DOHH2 (cell line): ENCODE measurements around the gene B3GNT9.

Experiments used
- H3F3A ChIP-seq: fragments of 200-600 bp; sonication (generic), shearing (Covaris generic); 2 replicates; pipeline ENCODE4 v1.6.0; 2016; ENCODE audit warnings: antibody characterized with exemption, mild to moderate bottlenecking; ENCODE audit not compliant: control insufficient read depth, insufficient read depth
- H3K27ac ChIP-seq: fragments of 200-600 bp; sonication (generic); 2 replicates; pipeline ENCODE4 v1.5.1; 2014; ENCODE audit warnings: low read depth, mild to moderate bottlenecking, low read length, moderate library complexity
- H3K27me3 ChIP-seq: fragments of 200-600 bp; sonication (generic); 2 replicates; pipeline ENCODE4 v1.6.1; 2014; ENCODE audit warnings: mild to moderate bottlenecking, low read length, mixed read lengths; ENCODE audit not compliant: control insufficient read depth
- H3K36me3 ChIP-seq: fragments of 200-600 bp; sonication (generic); 2 replicates; pipeline ENCODE4 v1.6.1; 2014; ENCODE audit warnings: mild to moderate bottlenecking, low read length, moderate library complexity, mixed read lengths; ENCODE audit not compliant: control insufficient read depth
- H3K4me1 ChIP-seq: fragments of 200-600 bp; sonication (generic); 2 replicates; pipeline ENCODE4 v1.6.1; 2014; ENCODE audit warnings: mild to moderate bottlenecking, low read length, mixed read lengths; ENCODE audit not compliant: control insufficient read depth
- H3K4me2 ChIP-seq: fragments of 200-600 bp; sonication (generic); 2 replicates; pipeline ENCODE4 v1.6.0; 2014; ENCODE audit warnings: mild to moderate bottlenecking, low read length, moderate library complexity
- H3K4me3 ChIP-seq: fragments of 200-600 bp; sonication (generic); 2 replicates; pipeline ENCODE4 v1.5.1; 2014; ENCODE audit warnings: mild to moderate bottlenecking, low read length, mixed read lengths
- H3K79me2 ChIP-seq: fragments of 200-600 bp; sonication (generic); 2 replicates; pipeline ENCODE4 v1.6.1; 2014; ENCODE audit warnings: mild to moderate bottlenecking, low read length, mixed read lengths; ENCODE audit not compliant: control insufficient read depth
- H3K9me2 ChIP-seq: fragments of 200-600 bp; sonication (generic); replicated peaks from 2 replicates; pipeline ENCODE4 v1.6.1; 2014; ENCODE audit warnings: mild to moderate bottlenecking, low read length, mixed read lengths; ENCODE audit not compliant: control insufficient read depth
- H3K9me3 ChIP-seq: fragments of 200-600 bp; sonication (generic); 2 replicates; pipeline ENCODE4 v1.6.1; 2014; ENCODE audit warnings: antibody characterized with exemption, low read length, mixed read lengths; ENCODE audit not compliant: control insufficient read depth, insufficient read depth
- H4K20me1 ChIP-seq: fragments of 200-600 bp; sonication (generic); 2 replicates; pipeline ENCODE4 v1.6.0; 2014; ENCODE audit warnings: low read depth, mild to moderate bottlenecking, antibody characterized with exemption, low read length, moderate library complexity; ENCODE audit not compliant: control insufficient read depth, insufficient read depth
- CTCF ChIP-seq: fragments of 200-600 bp; sonication (generic); IDR thresholded peaks from one replicate; pipeline ENCODE4 v1.5.1; 2014; ENCODE audit warnings: antibody characterized with exemption, mild to moderate bottlenecking, low read depth, low read length; ENCODE audit not compliant: poor library complexity, severe bottlenecking
- EZH2phosphoT487 ChIP-seq: fragments of 200-600 bp; sonication (generic); IDR thresholded peaks from 2 replicates; pipeline ENCODE4 v1.6.1; 2017; ENCODE audit warnings: borderline replicate concordance, mild to moderate bottlenecking, antibody characterized with exemption, low read length, moderate library complexity, mixed read lengths

B3GNT9 gene

GRCh38 chr16:67117716-67118115, 33.1 kb downstream of the B3GNT9 start:
- H3K4me1 ChIP-seq = no peaks in the 10 kb centered on the region
- H3K79me2 ChIP-seq = peaks cover 43% of the 10 kb centered on the region
- TF ChIP-seq CTCF = no peak
- TF ChIP-seq EZH2phosphoT487 = no peak
- no peak overlapping the region for H3K27ac ChIP-seq
- peaks cover 9% of the 10 kb centered on the region for H3K36me3 ChIP-seq
- H3F3A ChIP-seq = no peaks in the 10 kb centered on the region
- no peaks in the 10 kb centered on the region for H3K9me2 ChIP-seq
- H3K27me3 ChIP-seq = no peaks in the 10 kb centered on the region
- H3K4me3 ChIP-seq = no peak overlapping the region
- H3K4me2 ChIP-seq = no peak overlapping the region
- H4K20me1 ChIP-seq = no peaks in the 10 kb centered on the region
- no peaks in the 10 kb centered on the region for H3K9me3 ChIP-seq

GRCh38 chr16:67116388-67117311, 34.1 kb downstream of the B3GNT9 start:
- no peak overlapping the region for H3K27ac ChIP-seq
- peaks cover 3% of the 10 kb centered on the region; the same call in 1 of the 2 replicates for H3K36me3 ChIP-seq
- H3K27me3 ChIP-seq = no peaks in the 10 kb centered on the region
- H4K20me1 ChIP-seq = no peaks in the 10 kb centered on the region
- no peak overlapping the region for H3K4me2 ChIP-seq
- H3K9me3 ChIP-seq = no peaks in the 10 kb centered on the region
- TF ChIP-seq EZH2phosphoT487 (no peak), CTCF (no peak)
- H3K79me2 ChIP-seq = peaks cover 53% of the 10 kb centered on the region
- 0 out of 2 replicates have a peak, but pooled peaks cover 2% of the 10 kb centered on the region for H3K4me1 ChIP-seq
- no peaks in the 10 kb centered on the region for H3K9me2 ChIP-seq
- no peak overlapping the region for H3K4me3 ChIP-seq
- no peaks in the 10 kb centered on the region for H3F3A ChIP-seq

GRCh38 chr16:67115639-67116038, 35.2 kb downstream of the B3GNT9 start:
- Histone ChIP-seq H3K27me3 (no peaks in the 10 kb centered on the region), H3K9me2 (no peaks in the 10 kb centered on the region), H4K20me1 (no peaks in the 10 kb centered on the region; the same call in 1 of the 2 replicates), H3K27ac (no peak overlapping the region), H3K4me1 (peaks cover 11% of the 10 kb centered on the region), H3K4me2 (no peak overlapping the region), H3K4me3 (no peak overlapping the region), H3K9me3 (no peaks in the 10 kb centered on the region), H3F3A (no peaks in the 10 kb centered on the region), H3K36me3 (no peaks in the 10 kb centered on the region; the same call in 1 of the 2 replicates), H3K79me2 (peaks cover 63% of the 10 kb centered on the region)
- no peak for TF ChIP-seq CTCF
- TF ChIP-seq EZH2phosphoT487 = no peak
